Dendritic cell treated with granulocyte-macrophage colony-stimulating factor and Interleukin-4, amounts not matched to agents 40 ng/mL and 50 ng/mL, for 4 days (primary cell): ENCODE data around the gene LHFPL6.
"Not testable (repeated sequence)": the region's sequence is repeated elsewhere in the genome, so short reads cannot be mapped to it uniquely, and the experiment has no call there.

ENCODE experiments used
- H3K27ac Mint-ChIP-seq: one replicate; pipeline ENCODE4 v1.8.0; 2022; ENCODE audit warnings: mild to moderate bottlenecking, mixed read lengths
- H3K27me3 Mint-ChIP-seq: one replicate; pipeline ENCODE4 v1.8.0; 2022; ENCODE audit warnings: mild to moderate bottlenecking, mixed read lengths
- H3K36me3 Mint-ChIP-seq: one replicate; pipeline ENCODE4 v1.8.0; 2022; ENCODE audit warnings: low read depth, mixed read lengths
- H3K4me1 Mint-ChIP-seq: one replicate; pipeline ENCODE4 v1.8.0; 2022; ENCODE audit warnings: low read depth, mixed read lengths
- H3K4me3 Mint-ChIP-seq: one replicate; pipeline ENCODE4 v1.8.0; 2022; ENCODE audit warnings: mild to moderate bottlenecking, moderate library complexity, mixed read lengths
- H3K9me3 Mint-ChIP-seq: one replicate; pipeline ENCODE4 v1.8.0; 2022; ENCODE audit warnings: mixed read lengths
- intact Hi-C: fragments of 100-400 bp; cut with micrococcal nuclease; formaldehyde crosslinking; loops from one replicate; pipeline ENCODE4 v1.15.0; 2022

The LHFPL6 gene

GRCh38 chr13:39341251-39341650 is 261.7 kb downstream of the LHFPL6 start:
- H3K27me3 Mint-ChIP-seq = no peaks in the 10 kb centered on the region
- H3K9me3 Mint-ChIP-seq = no peaks in the 10 kb centered on the region
- H3K36me3 Mint-ChIP-seq = no peaks in the 10 kb centered on the region
- intact Hi-C loops = no loop called here
- no peak overlapping the region for H3K4me3 Mint-ChIP-seq
- H3K27ac Mint-ChIP-seq = no peak overlapping the region
- H3K4me1 Mint-ChIP-seq = no peaks in the 10 kb centered on the region

GRCh38 chr13:39338114-39338513 is 264.9 kb downstream of the LHFPL6 start:
- H3K36me3 Mint-ChIP-seq, H3K4me3 Mint-ChIP-seq, H3K4me1 Mint-ChIP-seq, H3K9me3 Mint-ChIP-seq, H3K27me3 Mint-ChIP-seq, H3K27ac Mint-ChIP-seq, intact Hi-C loops: not testable (repeated sequence)

- intact Hi-C loops = no loop called here
Observed at GRCh38 chr13:39336937-39337336, 266.1 kb downstream of the LHFPL6 start.

GRCh38 chr13:39336207-39336606 is 266.8 kb downstream of the LHFPL6 start:
- no peaks in the 10 kb centered on the region for H3K9me3 Mint-ChIP-seq
- intact Hi-C loops = no loop called here
- no peaks in the 10 kb centered on the region for H3K27me3 Mint-ChIP-seq
- H3K27ac Mint-ChIP-seq = no peak overlapping the region
- H3K4me1 Mint-ChIP-seq = no peaks in the 10 kb centered on the region
- no peaks in the 10 kb centered on the region for H3K36me3 Mint-ChIP-seq
- no peak overlapping the region for H3K4me3 Mint-ChIP-seq

More at GRCh38 chr13:39336937-39337336, 266.1 kb downstream of the LHFPL6 start:
- Mint-ChIP-seq H3K9me3 (no peaks in the 10 kb centered on the region), H3K36me3 (no peaks in the 10 kb centered on the region), H3K4me1 (no peaks in the 10 kb centered on the region), H3K4me3 (no peak overlapping the region), H3K27me3 (no peaks in the 10 kb centered on the region), H3K27ac (no peak overlapping the region)

GRCh38 chr13:39335721-39336120 is 267.3 kb downstream of the LHFPL6 start:
- Mint-ChIP-seq H3K4me1 (no peaks in the 10 kb centered on the region), H3K4me3 (no peak overlapping the region)

GRCh38 chr13:39330504-39330903 is 272.5 kb downstream of the LHFPL6 start:
- no peak overlapping the region for H3K4me3 Mint-ChIP-seq
- no peaks in the 10 kb centered on the region for H3K4me1 Mint-ChIP-seq
- no peak overlapping the region for H3K27ac Mint-ChIP-seq
- no peaks in the 10 kb centered on the region for H3K27me3 Mint-ChIP-seq
- intact Hi-C loops = no loop called here
- no peaks in the 10 kb centered on the region for H3K9me3 Mint-ChIP-seq
- H3K36me3 Mint-ChIP-seq = no peaks in the 10 kb centered on the region

More at GRCh38 chr13:39335721-39336120, 267.3 kb downstream of the LHFPL6 start:
- Mint-ChIP-seq H3K27me3 (no peaks in the 10 kb centered on the region), H3K27ac (no peak overlapping the region), H3K9me3 (no peaks in the 10 kb centered on the region), H3K36me3 (no peaks in the 10 kb centered on the region)
- intact Hi-C loops = no loop called here

- intact Hi-C loops = no loop called here
- no peak overlapping the region for H3K4me3 Mint-ChIP-seq
- H3K27ac Mint-ChIP-seq = no peak overlapping the region
- no peaks in the 10 kb centered on the region for H3K9me3 Mint-ChIP-seq
- H3K27me3 Mint-ChIP-seq = no peaks in the 10 kb centered on the region
- H3K36me3 Mint-ChIP-seq = no peaks in the 10 kb centered on the region
- no peaks in the 10 kb centered on the region for H3K4me1 Mint-ChIP-seq
Observed at GRCh38 chr13:39329182-39329639, 273.8 kb downstream of the LHFPL6 start.

- Mint-ChIP-seq H3K9me3 (no peaks in the 10 kb centered on the region), H3K36me3 (no peaks in the 10 kb centered on the region), H3K4me1 (peaks cover 7% of the 10 kb centered on the region), H3K4me3 (no peak overlapping the region), H3K27ac (no peak overlapping the region), H3K27me3 (no peaks in the 10 kb centered on the region)
- intact Hi-C loops = no loop called here
Observed at GRCh38 chr13:39327172-39327479, 275.9 kb downstream of the LHFPL6 start.

GRCh38 chr13:39326469-39327171 is 276.4 kb downstream of the LHFPL6 start:
- Mint-ChIP-seq H3K36me3 (no peaks in the 10 kb centered on the region), H3K9me3 (no peaks in the 10 kb centered on the region), H3K27ac (no peak overlapping the region), H3K27me3 (no peaks in the 10 kb centered on the region), H3K4me3 (no peak overlapping the region), H3K4me1 (peaks cover 12% of the 10 kb centered on the region)
- intact Hi-C loops = no loop called here

- no peak overlapping the region for H3K27ac Mint-ChIP-seq
- intact Hi-C loops = no loop called here
Observed at GRCh38 chr13:39324806-39325311, 278.1 kb downstream of the LHFPL6 start.

GRCh38 chr13:39322836-39323585 is 280.0 kb downstream of the LHFPL6 start:
- H3K4me1 Mint-ChIP-seq = peaks cover 17% of the 10 kb centered on the region
- intact Hi-C loops = no loop called here
- no peaks in the 10 kb centered on the region for H3K9me3 Mint-ChIP-seq
- no peak overlapping the region for H3K27ac Mint-ChIP-seq
- no peaks in the 10 kb centered on the region for H3K36me3 Mint-ChIP-seq
- no peaks in the 10 kb centered on the region for H3K27me3 Mint-ChIP-seq
- no peak overlapping the region for H3K4me3 Mint-ChIP-seq

More at GRCh38 chr13:39324806-39325311, 278.1 kb downstream of the LHFPL6 start:
- no peaks in the 10 kb centered on the region for H3K9me3 Mint-ChIP-seq
- H3K27me3 Mint-ChIP-seq = no peaks in the 10 kb centered on the region
- no peak overlapping the region for H3K4me3 Mint-ChIP-seq
- H3K4me1 Mint-ChIP-seq = peaks cover 17% of the 10 kb centered on the region
- H3K36me3 Mint-ChIP-seq = no peaks in the 10 kb centered on the region

GRCh38 chr13:39321574-39321973 is 281.4 kb downstream of the LHFPL6 start:
- no peak overlapping the region for H3K27ac Mint-ChIP-seq
- intact Hi-C loops = no loop called here
- peaks cover 17% of the 10 kb centered on the region for H3K4me1 Mint-ChIP-seq
- no peaks in the 10 kb centered on the region for H3K36me3 Mint-ChIP-seq
- H3K9me3 Mint-ChIP-seq = no peaks in the 10 kb centered on the region
- H3K27me3 Mint-ChIP-seq = no peaks in the 10 kb centered on the region
- no peak overlapping the region for H3K4me3 Mint-ChIP-seq

GRCh38 chr13:39318161-39318560 is 284.8 kb downstream of the LHFPL6 start:
- intact Hi-C loops = no loop called here
- no peaks in the 10 kb centered on the region for H3K27me3 Mint-ChIP-seq
- H3K4me3 Mint-ChIP-seq = no peak overlapping the region
- no peak overlapping the region for H3K27ac Mint-ChIP-seq
- no peaks in the 10 kb centered on the region for H3K36me3 Mint-ChIP-seq
- peaks cover 26% of the 10 kb centered on the region for H3K4me1 Mint-ChIP-seq
- H3K9me3 Mint-ChIP-seq = no peaks in the 10 kb centered on the region

- Mint-ChIP-seq H3K27me3 (no peaks in the 10 kb centered on the region), H3K27ac (no peak overlapping the region), H3K36me3 (no peaks in the 10 kb centered on the region), H3K9me3 (no peaks in the 10 kb centered on the region), H3K4me1 (peaks cover 27% of the 10 kb centered on the region), H3K4me3 (no peak overlapping the region)
- intact Hi-C loops = no loop called here
Observed at GRCh38 chr13:39317291-39317690, 285.7 kb downstream of the LHFPL6 start.
